Adipocyte (in vitro differentiated cells): ENCODE measurements around the gene THEM5.

Experiments
- DNase-seq: peaks from one replicate; pipeline ENCODE4 v3.0.0-alpha.2; 2015; ENCODE audit warnings: low read depth
- H3K27me3 ChIP-seq: replicated peaks from 2 replicates; pipeline ENCODE4 v1.7.0; 2013; ENCODE audit warnings: mild to moderate bottlenecking, low read length, moderate library complexity; ENCODE audit not compliant: control insufficient read depth, insufficient read depth
- H3K36me3 ChIP-seq: 2 replicates; pipeline ENCODE4 v1.7.0; 2013; ENCODE audit warnings: low read length, mild to moderate bottlenecking, moderate library complexity; ENCODE audit not compliant: control insufficient read depth, insufficient read depth, severe bottlenecking
- H3K4me1 ChIP-seq: 2 replicates; pipeline ENCODE4 v1.7.0; 2013; ENCODE audit warnings: mild to moderate bottlenecking, low read length, moderate library complexity; ENCODE audit not compliant: control insufficient read depth, insufficient read depth
- H3K4me3 ChIP-seq: 2 replicates; pipeline ENCODE4 v1.7.0; 2013; ENCODE audit warnings: mild to moderate bottlenecking, low read length, moderate library complexity
- H3K9ac ChIP-seq: 2 replicates; pipeline ENCODE4 v1.7.0; 2013; ENCODE audit warnings: mild to moderate bottlenecking, low read length, moderate library complexity
- H3K9me3 ChIP-seq: 2 replicates; pipeline ENCODE4 v1.7.0; 2013; ENCODE audit warnings: mild to moderate bottlenecking, low read length, moderate library complexity; ENCODE audit not compliant: control insufficient read depth

Gene THEM5

GRCh38 chr1:151851886-151852285 lies 1.6 kb downstream of the THEM5 start:
- Histone ChIP-seq H3K9ac (no peak overlapping the region), H3K4me3 (no peak overlapping the region), H3K9me3 (no peaks in the 10 kb centered on the region), H3K4me1 (peaks cover 26% of the 10 kb centered on the region), H3K36me3 (no peaks in the 10 kb centered on the region), H3K27me3 (peaks cover 25% of the 10 kb centered on the region)
- no peak for DNase-seq

DNA sequence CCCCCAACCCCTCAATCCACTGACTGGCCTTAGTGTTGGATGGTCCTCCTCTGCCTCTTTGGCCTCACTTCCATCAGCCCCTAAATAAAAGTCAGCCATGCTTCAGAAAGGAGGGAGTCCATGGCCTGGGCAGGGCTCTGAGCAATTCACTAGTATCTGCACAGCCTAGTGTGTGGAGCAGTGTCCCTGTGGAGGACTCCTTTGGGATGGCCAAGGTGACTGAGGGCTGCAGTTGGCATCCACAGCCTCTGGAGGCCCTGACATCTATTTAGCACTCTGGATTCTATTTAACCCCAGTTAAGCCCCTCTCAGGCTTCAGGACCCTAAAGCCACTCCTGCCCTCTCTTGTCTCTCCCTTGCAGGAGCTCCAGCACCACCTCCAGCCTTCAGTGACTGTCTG lies 3.6 kb downstream of the THEM5 start:
- Histone ChIP-seq H3K4me1 (peaks cover 20% of the 10 kb centered on the region), H3K9me3 (no peaks in the 10 kb centered on the region), H3K27me3 (peaks cover 25% of the 10 kb centered on the region), H3K36me3 (no peaks in the 10 kb centered on the region), H3K9ac (no peak overlapping the region), H3K4me3 (no peak overlapping the region)
- no peak for DNase-seq

DNA sequence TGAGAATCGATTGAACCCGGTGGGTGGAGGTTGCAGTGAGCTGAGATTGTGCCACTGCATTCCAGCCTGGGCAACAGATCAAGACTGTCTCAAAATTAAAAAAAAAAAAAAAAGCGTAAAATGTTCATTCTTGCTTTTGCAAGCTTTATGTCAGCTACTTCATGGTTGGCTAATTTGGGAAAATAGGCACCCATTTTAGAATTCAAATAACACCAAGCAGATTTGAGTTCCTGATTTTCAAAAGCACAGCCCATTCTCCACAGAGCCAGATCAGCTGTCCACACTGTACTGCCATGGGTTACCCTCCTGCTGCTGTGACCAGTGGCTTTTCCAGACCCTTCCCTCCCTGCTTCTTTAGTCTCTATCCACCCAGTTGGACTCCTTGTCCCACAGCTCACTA lies 4.4 kb downstream of the THEM5 start:
- Histone ChIP-seq H3K36me3 (no peaks in the 10 kb centered on the region), H3K4me1 (peaks cover 20% of the 10 kb centered on the region), H3K4me3 (no peak overlapping the region), H3K27me3 (peaks cover 25% of the 10 kb centered on the region), H3K9ac (no peak overlapping the region), H3K9me3 (no peaks in the 10 kb centered on the region)
- no peak for DNase-seq

- no peaks in the 10 kb centered on the region for H3K9me3 ChIP-seq
- DNase-seq, result no peak
- peaks cover 20% of the 10 kb centered on the region for H3K4me1 ChIP-seq
These were observed 5.5 kb downstream of the THEM5 start for GRCh38 chr1:151847867-151848596.

DNA sequence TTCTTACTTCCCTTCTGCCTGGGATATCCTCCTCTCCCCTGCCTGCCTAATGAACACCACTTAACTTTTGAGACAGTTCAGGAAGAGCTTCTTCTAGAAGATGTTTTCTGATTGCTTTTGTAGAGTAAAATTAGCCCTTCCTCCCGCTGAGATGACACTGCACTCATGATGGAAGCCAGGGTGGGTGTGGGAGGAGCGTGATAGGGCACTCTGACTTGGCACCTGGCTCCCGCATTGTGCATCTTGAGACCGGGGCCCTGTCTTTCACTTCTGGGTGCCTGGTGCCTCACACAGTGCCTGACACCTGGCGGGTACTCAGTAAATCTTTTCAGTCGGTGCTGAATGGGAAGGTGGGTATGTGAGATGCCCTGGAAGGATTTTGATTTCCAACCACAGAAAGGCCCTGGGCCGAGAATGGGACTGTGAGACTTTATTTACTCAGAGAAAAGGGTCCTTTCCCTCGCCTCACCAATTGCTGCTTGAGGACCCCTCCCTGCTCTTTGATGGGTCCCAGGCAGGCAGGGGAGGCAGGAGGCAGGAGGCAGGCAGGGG lies 6.8 kb downstream of the THEM5 start:
- H3K4me1 ChIP-seq, result peaks cover 20% of the 10 kb centered on the region

More at GRCh38 chr1:151847867-151848596, 5.5 kb downstream of the THEM5 start:
- Histone ChIP-seq H3K4me3 (no peak overlapping the region), H3K9ac (no peak overlapping the region), H3K27me3 (peaks cover 20% of the 10 kb centered on the region), H3K36me3 (no peaks in the 10 kb centered on the region)

GRCh38 chr1:151846062-151846568 lies 7.4 kb downstream of the THEM5 start:
- Histone ChIP-seq H3K9ac (no peak overlapping the region), H3K27me3 (peaks cover under 1% of the 10 kb centered on the region)
- DNase-seq, result peak; percentile 25

More for the DNA sequence above, 6.8 kb downstream of the THEM5 start:
- Histone ChIP-seq H3K36me3 (no peaks in the 10 kb centered on the region), H3K9ac (no peak overlapping the region), H3K4me3 (no peak overlapping the region), H3K9me3 (no peaks in the 10 kb centered on the region), H3K27me3 (peaks cover 7% of the 10 kb centered on the region)
- DNase-seq, result no peak

DNA sequence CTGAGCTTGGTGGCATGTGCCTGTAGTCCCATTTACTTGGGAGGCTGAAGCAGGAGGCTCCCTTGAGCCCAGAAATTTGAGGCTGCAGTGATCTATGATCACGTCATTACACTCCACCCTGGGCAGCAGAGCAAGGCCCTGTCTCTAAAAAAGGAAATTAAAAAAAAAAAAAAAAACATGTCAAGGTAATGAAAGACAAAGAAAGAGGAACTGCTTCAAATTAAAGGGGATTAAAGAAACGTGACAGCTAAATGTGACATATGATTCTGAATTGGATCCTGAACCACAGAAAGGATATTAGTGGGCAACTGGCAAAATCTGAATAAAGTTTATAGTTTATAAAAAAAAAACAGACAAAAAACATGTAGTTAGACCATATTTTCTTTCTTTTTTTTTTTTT lies 10.1 kb downstream of the THEM5 start:
- Histone ChIP-seq H3K36me3 (no peaks in the 10 kb centered on the region), H3K9me3 (no peaks in the 10 kb centered on the region), H3K9ac (no peak overlapping the region), H3K4me1 (peaks cover 7% of the 10 kb centered on the region), H3K4me3 (no peak overlapping the region), H3K27me3 (no peaks in the 10 kb centered on the region)
- no peak for DNase-seq

More at GRCh38 chr1:151846062-151846568, 7.4 kb downstream of the THEM5 start:
- Histone ChIP-seq H3K4me1 (peaks cover 20% of the 10 kb centered on the region), H3K9me3 (no peaks in the 10 kb centered on the region), H3K36me3 (no peaks in the 10 kb centered on the region), H3K4me3 (no peak overlapping the region)

DNA sequence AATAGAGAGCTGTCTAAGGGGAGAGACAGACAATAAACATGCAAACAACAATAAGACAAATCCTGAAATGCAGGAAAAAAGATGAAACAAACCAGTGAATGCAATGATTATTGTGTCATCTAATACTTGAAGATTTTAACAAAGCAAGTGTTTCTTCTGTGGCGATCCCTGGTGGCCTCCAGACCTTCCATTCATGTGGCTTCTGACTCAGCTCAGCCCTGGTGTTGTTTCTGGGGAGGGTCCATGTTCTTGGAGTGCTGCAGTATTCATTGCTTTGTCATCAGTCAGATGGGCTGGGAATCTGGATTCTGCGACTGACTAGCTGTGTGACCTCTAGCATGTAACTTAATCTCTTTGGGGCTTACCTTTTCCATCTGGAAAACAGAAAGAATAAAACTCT lies 12.4 kb downstream of the THEM5 start:
- DNase-seq, result peak; percentile 25
- no peaks in the 10 kb centered on the region for H3K36me3 ChIP-seq
- H3K4me3 ChIP-seq, result no peak overlapping the region
- H3K27me3 ChIP-seq, result peaks cover 9% of the 10 kb centered on the region
- no peaks in the 10 kb centered on the region for H3K9me3 ChIP-seq
- no peaks in the 10 kb centered on the region for H3K4me1 ChIP-seq
- H3K9ac ChIP-seq, result no peak overlapping the region

DNA sequence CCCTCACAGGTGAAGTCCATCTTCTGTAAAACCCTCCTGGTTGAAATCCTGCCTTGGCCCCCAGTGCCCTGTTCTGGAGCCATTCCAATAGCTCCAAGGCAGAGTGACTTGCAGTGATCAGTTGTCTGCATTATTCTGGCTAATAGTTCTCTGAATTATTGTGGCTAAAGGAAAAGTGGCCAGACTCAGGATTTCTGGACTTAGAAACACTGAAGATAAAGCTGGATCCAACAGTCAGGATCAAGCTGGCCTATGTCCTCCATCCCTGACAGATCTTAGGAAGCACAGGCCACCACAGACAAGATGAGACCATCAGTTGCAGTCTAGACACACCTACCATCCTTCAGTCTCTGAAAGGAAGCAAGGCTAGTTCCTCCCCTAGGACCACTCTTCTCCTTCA lies 13.1 kb downstream of the THEM5 start:
- DNase-seq, result no peak
- no peak overlapping the region for H3K4me3 ChIP-seq
- no peaks in the 10 kb centered on the region for H3K9me3 ChIP-seq
- H3K4me1 ChIP-seq, result no peaks in the 10 kb centered on the region
- H3K27me3 ChIP-seq, result peaks cover 9% of the 10 kb centered on the region
- H3K36me3 ChIP-seq, result no peaks in the 10 kb centered on the region
- H3K9ac ChIP-seq, result no peak overlapping the region

DNA sequence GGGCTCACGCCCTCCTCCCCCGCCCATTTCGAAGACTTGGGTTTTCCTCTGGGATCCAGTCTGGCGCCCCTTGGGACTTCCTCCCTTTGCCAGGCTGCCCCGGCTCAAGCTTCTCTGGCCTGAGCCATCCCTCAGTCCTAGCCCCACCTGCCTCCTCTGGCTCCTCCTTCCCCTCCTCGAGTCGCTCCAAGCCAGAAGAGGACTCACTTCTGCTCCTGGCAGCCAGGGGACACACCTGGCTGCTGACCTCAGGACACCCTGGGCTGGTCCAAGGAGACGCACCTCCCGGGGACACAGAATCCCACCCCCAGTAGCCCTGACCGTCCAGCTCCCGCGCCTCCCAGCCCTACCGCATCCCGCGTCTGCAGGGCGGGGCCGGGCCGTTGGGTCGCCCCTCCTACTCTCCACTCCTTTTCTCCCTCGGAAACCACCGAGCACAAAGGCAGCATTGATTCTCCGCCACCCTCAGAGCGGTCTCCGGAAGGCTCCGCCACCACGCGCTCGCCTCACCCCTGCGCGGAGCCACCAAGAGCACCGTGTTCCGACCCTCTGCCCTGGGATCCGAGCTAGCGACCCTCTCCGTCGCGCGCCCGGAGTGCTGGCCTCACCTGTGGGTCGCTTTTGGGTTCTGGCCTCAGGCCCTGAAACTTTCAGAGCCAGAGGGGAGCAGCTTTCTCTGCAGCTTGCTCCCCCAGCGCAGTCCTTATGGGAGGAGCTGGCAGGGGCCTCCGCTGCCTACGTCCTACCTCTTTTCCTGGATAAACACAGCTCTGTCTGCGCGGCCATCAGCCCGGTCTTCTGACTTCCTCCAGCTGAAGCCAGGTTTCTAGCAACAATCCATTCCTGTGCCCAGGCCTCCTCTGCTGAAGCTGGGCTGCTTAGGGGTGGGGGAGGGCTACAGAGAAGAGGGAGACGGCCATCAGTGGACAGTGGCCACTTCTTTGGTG lies 13.8 kb downstream of the THEM5 start, which contains the start of gene C2CD4D:
Gene C2CD4D (minus strand): TSS at position 364 of the 947 bp plus-strand sequence. CDS start 831 bp downstream, outside the sequence.
- H3K27me3 ChIP-seq, result peaks cover 9% of the 10 kb centered on the region
- DNase-seq, result no peak
- no peaks in the 10 kb centered on the region for H3K9me3 ChIP-seq
- peak within 1 kb of the TSS; percentile 48 for H3K9ac ChIP-seq
- H3K36me3 ChIP-seq, result no peaks in the 10 kb centered on the region
- H3K4me1 ChIP-seq, result no peaks in the 10 kb centered on the region
- H3K4me3 ChIP-seq, result peak within 1 kb of the TSS; percentile 58

- H3K27me3 ChIP-seq, result peaks cover 13% of the 10 kb centered on the region
- H3K9ac ChIP-seq, result no peak overlapping the region
- DNase-seq, result no peak
- H3K36me3 ChIP-seq, result no peaks in the 10 kb centered on the region
- H3K4me1 ChIP-seq, result no peaks in the 10 kb centered on the region
- H3K9me3 ChIP-seq, result no peaks in the 10 kb centered on the region
- peak overlapping the region; percentile 58 for H3K4me3 ChIP-seq
These were observed 14.5 kb downstream of the THEM5 start for GRCh38 chr1:151839082-151839412.
